Measurements from ENCODE around the gene RAP2B.
"Not testable (repeated sequence)": the region's sequence is repeated elsewhere in the genome, so short reads cannot be mapped to it uniquely, and the experiment has no call there.

RAP2B gene

GRCh38 chr3:153166206-153166605 is 4.2 kb downstream of the RAP2B start:
- Mint-ChIP-seq H3K4me1 (peaks cover 20 to 42% of the 10 kb centered on the region in 2 donors), H3K36me3 (peaks cover 28 to 41% of the 10 kb centered on the region in 2 donors), H3K27me3 (no peaks in the 10 kb centered on the region), H3K4me3 (peak overlapping the region; percentile 13 to 48), H3K9me3 (no peaks in the 10 kb centered on the region), H3K27ac (no peak overlapping the region)
- no peak for ATAC-seq (replicated peaks)
- no peak for DNase-seq

GRCh38 chr3:153166796-153167195 is 4.8 kb downstream of the RAP2B start:
- H3K9me3 Mint-ChIP-seq: no peaks in the 10 kb centered on the region
- no peaks in the 10 kb centered on the region for H3K27me3 Mint-ChIP-seq
- H3K27ac Mint-ChIP-seq: no peak overlapping the region
- DNase-seq (no peak), ATAC-seq (replicated peaks) (no peak)
- H3K36me3 Mint-ChIP-seq: peaks cover 28 to 41% of the 10 kb centered on the region in 2 donors
- no peak overlapping the region for H3K4me3 Mint-ChIP-seq
- H3K4me1 Mint-ChIP-seq: peaks cover 20 to 42% of the 10 kb centered on the region in 2 donors

- Mint-ChIP-seq H3K27me3 (no peaks in the 10 kb centered on the region), H3K4me1 (peaks cover 11 to 26% of the 10 kb centered on the region in 2 donors), H3K9me3 (no peaks in the 10 kb centered on the region), H3K36me3 (peaks cover 14 to 30% of the 10 kb centered on the region in 2 donors), H3K4me3 (no peak overlapping the region), H3K27ac (no peak overlapping the region)
- no peak for DNase-seq
- no peak for ATAC-seq (replicated peaks)
Observed at GRCh38 chr3:153169793-153170383, 7.9 kb downstream of the RAP2B start.

- no peaks in the 10 kb centered on the region for H3K27me3 Mint-ChIP-seq
- ATAC-seq (replicated peaks) (no peak), DNase-seq (no peak)
- H3K4me1 Mint-ChIP-seq: peaks cover 4 to 12% of the 10 kb centered on the region in 2 donors
- peaks cover 9 to 20% of the 10 kb centered on the region in 2 donors for H3K36me3 Mint-ChIP-seq
- no peak overlapping the region for H3K27ac Mint-ChIP-seq
- peaks cover 0 to 2% of the 10 kb centered on the region in 2 donors for H3K9me3 Mint-ChIP-seq
- no peak overlapping the region for H3K4me3 Mint-ChIP-seq
Observed at GRCh38 chr3:153171256-153171655, 9.2 kb downstream of the RAP2B start.

- no peak overlapping the region for H3K27ac Mint-ChIP-seq
- no peak overlapping the region for H3K4me3 Mint-ChIP-seq
- peaks cover 8 to 18% of the 10 kb centered on the region in 2 donors for H3K36me3 Mint-ChIP-seq
- H3K27me3 Mint-ChIP-seq: no peaks in the 10 kb centered on the region
- H3K9me3 Mint-ChIP-seq: peaks cover 0 to 2% of the 10 kb centered on the region in 2 donors
- DNase-seq (no peak), ATAC-seq (replicated peaks) (no peak)
- peaks cover 0 to 5% of the 10 kb centered on the region in 2 donors for H3K4me1 Mint-ChIP-seq
Observed at GRCh38 chr3:153171918-153172317, 9.9 kb downstream of the RAP2B start.

GRCh38 chr3:153172796-153173757 is 11.1 kb downstream of the RAP2B start:
- Mint-ChIP-seq H3K4me3 (no peak overlapping the region), H3K27me3 (no peaks in the 10 kb centered on the region), H3K36me3 (peaks cover 8 to 12% of the 10 kb centered on the region in 2 donors), H3K4me1 (no peaks in the 10 kb centered on the region), H3K9me3 (peaks cover 0 to 2% of the 10 kb centered on the region in 2 donors), H3K27ac (no peak overlapping the region)
- DNase-seq: no peak
- no peak for ATAC-seq (replicated peaks)

- ATAC-seq (replicated peaks) (no peak), DNase-seq (no peak)
- Mint-ChIP-seq H3K9me3 (peaks cover 0 to 2% of the 10 kb centered on the region in 2 donors), H3K4me1 (no peaks in the 10 kb centered on the region), H3K4me3 (no peak overlapping the region), H3K36me3 (peaks cover 8 to 12% of the 10 kb centered on the region in 2 donors), H3K27ac (no peak overlapping the region), H3K27me3 (no peaks in the 10 kb centered on the region)
Observed at GRCh38 chr3:153173758-153174516, 11.9 kb downstream of the RAP2B start.

- Mint-ChIP-seq H3K4me1 (no peaks in the 10 kb centered on the region), H3K4me3 (no peak overlapping the region), H3K27me3 (no peaks in the 10 kb centered on the region), H3K27ac (no peak overlapping the region), H3K9me3 (peaks cover 0 to 2% of the 10 kb centered on the region in 2 donors), H3K36me3 (peaks cover 4 to 13% of the 10 kb centered on the region in 2 donors)
- DNase-seq (no peak), ATAC-seq (replicated peaks) (no peak)
Observed at GRCh38 chr3:153176197-153176596, 14.2 kb downstream of the RAP2B start.

GRCh38 chr3:153180860-153181372 is 18.9 kb downstream of the RAP2B start:
- peaks cover 0 to 2% of the 10 kb centered on the region in 2 donors for H3K9me3 Mint-ChIP-seq
- H3K27me3 Mint-ChIP-seq: no peaks in the 10 kb centered on the region
- ATAC-seq (replicated peaks): no peak
- no peak overlapping the region for H3K4me3 Mint-ChIP-seq
- H3K27ac Mint-ChIP-seq: no peak overlapping the region
- H3K36me3 Mint-ChIP-seq: peaks cover 6 to 10% of the 10 kb centered on the region in 2 donors
- H3K4me1 Mint-ChIP-seq: peaks cover 1 to 5% of the 10 kb centered on the region in 2 donors
- no peak for DNase-seq

GRCh38 chr3:153182501-153183293 is 20.7 kb downstream of the RAP2B start:
- Mint-ChIP-seq H3K36me3 (peaks cover 2 to 4% of the 10 kb centered on the region in 2 donors), H3K4me1 (peaks cover 1 to 5% of the 10 kb centered on the region in 2 donors), H3K27me3 (no peaks in the 10 kb centered on the region), H3K9me3 (no peaks in the 10 kb centered on the region), H3K4me3 (no peak overlapping the region), H3K27ac (no peak overlapping the region)
- no peak for ATAC-seq (replicated peaks)
- DNase-seq: no peak

GRCh38 chr3:153190923-153191322 is 28.9 kb downstream of the RAP2B start:
- no peaks in the 10 kb centered on the region for H3K4me1 Mint-ChIP-seq
- H3K9me3 Mint-ChIP-seq: no peaks in the 10 kb centered on the region
- no peaks in the 10 kb centered on the region for H3K36me3 Mint-ChIP-seq
- ATAC-seq (replicated peaks) (no peak), DNase-seq (no peak)
- no peak overlapping the region for H3K4me3 Mint-ChIP-seq
- no peaks in the 10 kb centered on the region for H3K27me3 Mint-ChIP-seq
- H3K27ac Mint-ChIP-seq: no peak overlapping the region

GRCh38 chr3:153192327-153192726 is 30.3 kb downstream of the RAP2B start:
- Mint-ChIP-seq H3K4me3 (no peak overlapping the region), H3K27ac (no peak overlapping the region), H3K9me3 (no peaks in the 10 kb centered on the region), H3K4me1 (no peaks in the 10 kb centered on the region), H3K36me3 (no peaks in the 10 kb centered on the region), H3K27me3 (no peaks in the 10 kb centered on the region)
- DNase-seq (no peak), ATAC-seq (replicated peaks) (no peak)

GRCh38 chr3:153193786-153194476 is 31.9 kb downstream of the RAP2B start:
- not testable (repeated sequence) for DNase-seq; H3K4me1 Mint-ChIP-seq; ATAC-seq (replicated peaks); H3K27ac Mint-ChIP-seq; H3K36me3 Mint-ChIP-seq; H3K4me3 Mint-ChIP-seq; H3K9me3 Mint-ChIP-seq; H3K27me3 Mint-ChIP-seq
